Measurements from ENCODE around the gene IL34. TPM values are rescaled to one million over a fixed set of nuclear protein-coding genes. Genes with fewer than 3 reads are reported as not detected.

IL34 gene
- total RNA-seq, 2 experiments from 2014 or later, result 0.42 TPM; not detected in 1

GRCh38 chr16:70680495-70681381 is 34.4 kb downstream of the IL34 start:
- peaks cover 8% of the 10 kb centered on the region for H3K27me3 Mint-ChIP-seq
- H3K4me1 Mint-ChIP-seq, result peaks cover 4% of the 10 kb centered on the region
- no peak for DNase-seq
- no peak overlapping the region for H3K27ac Mint-ChIP-seq
- H3K9me3 Mint-ChIP-seq, result no peaks in the 10 kb centered on the region
- no peak overlapping the region for H3K4me3 Mint-ChIP-seq
- H3K36me3 Mint-ChIP-seq, result no peaks in the 10 kb centered on the region
- POLR2A ChIA-PET, result interaction anchor here (0.7 to 0.9 kb wide), 2 partner anchors 15 to 57 kb away, joined by 3 read pairs; no protein-coding TSS in a partner anchor
- ATAC-seq (ENCODE audit: low read depth), result no peak

GRCh38 chr16:70681382-70682238 is 35.3 kb downstream of the IL34 start:
- POLR2A ChIA-PET, result interaction anchor here (0.9 kb wide), 1 partner anchor 14 kb away, joined by 3 read pairs; no protein-coding TSS in a partner anchor
- no peak overlapping the region for H3K27ac Mint-ChIP-seq
- H3K36me3 Mint-ChIP-seq, result no peaks in the 10 kb centered on the region
- DNase-seq, result no peak
- H3K27me3 Mint-ChIP-seq, result peaks cover 9% of the 10 kb centered on the region
- H3K9me3 Mint-ChIP-seq, result no peaks in the 10 kb centered on the region
- ATAC-seq (ENCODE audit: low read depth), result no peak
- no peak overlapping the region for H3K4me3 Mint-ChIP-seq
- peaks cover 4% of the 10 kb centered on the region for H3K4me1 Mint-ChIP-seq

- no peak for DNase-seq
- H3K4me1 Mint-ChIP-seq, result peaks cover 4% of the 10 kb centered on the region
- peak overlapping the region; percentile 45 for H3K27ac Mint-ChIP-seq
- H3K4me3 Mint-ChIP-seq, result no peak overlapping the region
- no peaks in the 10 kb centered on the region for H3K36me3 Mint-ChIP-seq
- H3K9me3 Mint-ChIP-seq, result no peaks in the 10 kb centered on the region
- ATAC-seq (ENCODE audit: low read depth), result no peak
- POLR2A ChIA-PET, result no interaction called here
- H3K27me3 Mint-ChIP-seq, result peaks cover 11% of the 10 kb centered on the region
These were observed 36.1 kb downstream of the IL34 start for GRCh38 chr16:70682239-70683145.

GRCh38 chr16:70683146-70683944 is 37.0 kb downstream of the IL34 start:
- ATAC-seq (ENCODE audit: low read depth) (no peak), DNase-seq (no peak)
- H3K27me3 Mint-ChIP-seq, result peaks cover 11% of the 10 kb centered on the region
- POLR2A ChIA-PET, result interaction anchor here (0.9 to 2.6 kb wide), 2 partner anchors 12 to 55 kb away, joined by 3 to 6 read pairs; no protein-coding TSS in a partner anchor
- no peaks in the 10 kb centered on the region for H3K9me3 Mint-ChIP-seq
- H3K4me1 Mint-ChIP-seq, result peaks cover 4% of the 10 kb centered on the region
- no peak overlapping the region for H3K4me3 Mint-ChIP-seq
- no peaks in the 10 kb centered on the region for H3K36me3 Mint-ChIP-seq
- no peak overlapping the region for H3K27ac Mint-ChIP-seq

GRCh38 chr16:70684146-70685060 is 38.0 kb downstream of the IL34 start:
- POLR2A ChIA-PET, result interaction anchor here (0.9 to 2.6 kb wide), 2 partner anchors 11 to 54 kb away, joined by 3 to 6 read pairs; no protein-coding TSS in a partner anchor
- Mint-ChIP-seq H3K4me3 (peak overlapping the region; percentile 39), H3K27me3 (peaks cover 11% of the 10 kb centered on the region), H3K4me1 (peaks cover 2% of the 10 kb centered on the region), H3K9me3 (no peaks in the 10 kb centered on the region), H3K36me3 (no peaks in the 10 kb centered on the region), H3K27ac (no peak overlapping the region)
- ATAC-seq (ENCODE audit: low read depth) (no peak), DNase-seq (no peak)

- H3K4me1 Mint-ChIP-seq, result peaks cover 2% of the 10 kb centered on the region
- no peaks in the 10 kb centered on the region for H3K36me3 Mint-ChIP-seq
- peak; percentile 60 for ATAC-seq (ENCODE audit: low read depth)
- no peaks in the 10 kb centered on the region for H3K9me3 Mint-ChIP-seq
- peak overlapping the region; percentile 39 for H3K4me3 Mint-ChIP-seq
- DNase-seq, result peak; percentile 57
- H3K27ac Mint-ChIP-seq, result no peak overlapping the region
- H3K27me3 Mint-ChIP-seq, result peaks cover 11% of the 10 kb centered on the region
- POLR2A ChIA-PET, result interaction anchor here (2.6 kb wide), 1 partner anchor 53 kb away, joined by 6 read pairs; no protein-coding TSS in a partner anchor
These were observed 38.9 kb downstream of the IL34 start for GRCh38 chr16:70685061-70685937.

- DNase-seq (peak; percentile 56), ATAC-seq (ENCODE audit: low read depth) (peak; percentile 23)
- Mint-ChIP-seq H3K36me3 (no peaks in the 10 kb centered on the region), H3K9me3 (no peaks in the 10 kb centered on the region), H3K4me1 (no peaks in the 10 kb centered on the region), H3K27me3 (peaks cover 11% of the 10 kb centered on the region), H3K4me3 (peak within 1 kb of the TSS; percentile 39), H3K27ac (no peak within 1 kb of the TSS)
- POLR2A ChIA-PET, result interaction anchor here (2.6 kb wide), 1 partner anchor 52 kb away, joined by 6 read pairs; no protein-coding TSS in a partner anchor
These were observed 39.6 kb downstream of the IL34 start, which contains the start of gene MTSS2 for GRCh38 chr16:70685938-70686375. Gene MTSS2 (minus strand): TSS chr16:70686053. CDS start chr16:70685791, 262 bp downstream.

- H3K27ac Mint-ChIP-seq, result no peak overlapping the region
- H3K9me3 Mint-ChIP-seq, result no peaks in the 10 kb centered on the region
- H3K4me3 Mint-ChIP-seq, result peak overlapping the region; percentile 39
- ATAC-seq (ENCODE audit: low read depth) (no peak), DNase-seq (no peak)
- H3K27me3 Mint-ChIP-seq, result peaks cover 11% of the 10 kb centered on the region
- no peaks in the 10 kb centered on the region for H3K4me1 Mint-ChIP-seq
- no peaks in the 10 kb centered on the region for H3K36me3 Mint-ChIP-seq
- POLR2A ChIA-PET, result interaction anchor here (0.6 to 1.8 kb wide), 2 partner anchors 10 to 85 kb away, joined by 4 to 5 read pairs; no protein-coding TSS in a partner anchor
These were observed 40.2 kb downstream of the IL34 start for GRCh38 chr16:70686376-70687101.

GRCh38 chr16:70687102-70687511 is 40.7 kb downstream of the IL34 start:
- Mint-ChIP-seq H3K27ac (no peak overlapping the region), H3K9me3 (no peaks in the 10 kb centered on the region), H3K27me3 (peaks cover 11% of the 10 kb centered on the region), H3K36me3 (no peaks in the 10 kb centered on the region), H3K4me3 (no peak overlapping the region), H3K4me1 (no peaks in the 10 kb centered on the region)
- no peak for DNase-seq
- POLR2A ChIA-PET, result interaction anchor here (0.6 to 1.8 kb wide), 3 partner anchors 9 to 85 kb away, joined by 4 to 5 read pairs (median 4); no protein-coding TSS in a partner anchor
- ATAC-seq (ENCODE audit: low read depth), result no peak

Measured in activated naive CD8-positive, alpha-beta T cell treated with anti-CD3 and anti-CD28 coated beads, Interleukin-2, amount 10 ng/mL, durations not matched to agents 7 days and 5 days (primary cell).